Measurements from ENCODE around the gene SORCS2. TPM values are rescaled to one million over a fixed set of nuclear protein-coding genes. Genes with fewer than 3 reads are reported as not detected.

Gene SORCS2
- total RNA-seq, 1 experiment from 2014 or later, result 0.15 TPM

DNA sequence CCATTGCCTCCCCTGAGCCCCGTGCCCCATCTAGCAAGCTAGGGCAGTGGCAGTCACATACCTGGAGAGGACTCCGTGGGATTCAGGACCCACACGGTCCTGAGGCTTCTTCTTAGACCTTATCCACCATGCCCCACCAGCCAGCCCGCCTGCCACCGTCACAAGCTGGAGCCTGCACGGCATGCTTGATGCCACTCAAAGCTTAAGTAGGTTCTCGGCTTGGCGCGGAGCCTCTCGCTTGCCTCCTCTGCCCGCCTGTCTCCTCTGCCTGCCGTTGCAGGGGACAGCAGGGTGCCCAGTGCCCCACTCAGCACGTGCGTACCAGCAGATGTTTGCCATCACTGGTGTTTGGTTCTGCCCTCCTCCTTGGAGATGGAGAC lies 228.3 kb downstream of the SORCS2 start:
- DNase-seq (ENCODE audit: low read depth, low spot score) (no peak), ATAC-seq (no peak)
- in situ Hi-C loops (cut with HindIII; ENCODE audit: low pct_unique_long_range_greater_than_20kb, low sequenced_read_pairs), result no loop called here
- Histone ChIP-seq H3K27me3 (ENCODE audit: control insufficient read depth, insufficient read depth, low read length) (no peaks in the 10 kb centered on the region), H3K36me3 (ENCODE audit: control insufficient read depth, insufficient read depth, low read length) (no peaks in the 10 kb centered on the region), H3K9me3 (ENCODE audit: control insufficient read depth, insufficient read depth, low read depth, low read length) (no peaks in the 10 kb centered on the region), H3K27ac (ENCODE audit: low read length) (no peak overlapping the region), H3K4me1 (ENCODE audit: control insufficient read depth, insufficient read depth, low read length) (no peaks in the 10 kb centered on the region), H3K4me3 (ENCODE audit: low read depth in 2 of 2, low read length in 2 of 2) (no peak overlapping the region)
- BruUV-seq (replicated peaks), result no TSS peak
- CTCF ChIA-PET, result no interaction called here
- intact Hi-C loops (cut with micrococcal nuclease; ENCODE audit: unreplicated experiment), result no loop called here
- POLR2A ChIA-PET, result no interaction called here
- no peak for TF ChIP-seq TCF7L2 (IDR thresholded peaks at IDR 0.05; ENCODE audit: low read depth, low read length)

DNA sequence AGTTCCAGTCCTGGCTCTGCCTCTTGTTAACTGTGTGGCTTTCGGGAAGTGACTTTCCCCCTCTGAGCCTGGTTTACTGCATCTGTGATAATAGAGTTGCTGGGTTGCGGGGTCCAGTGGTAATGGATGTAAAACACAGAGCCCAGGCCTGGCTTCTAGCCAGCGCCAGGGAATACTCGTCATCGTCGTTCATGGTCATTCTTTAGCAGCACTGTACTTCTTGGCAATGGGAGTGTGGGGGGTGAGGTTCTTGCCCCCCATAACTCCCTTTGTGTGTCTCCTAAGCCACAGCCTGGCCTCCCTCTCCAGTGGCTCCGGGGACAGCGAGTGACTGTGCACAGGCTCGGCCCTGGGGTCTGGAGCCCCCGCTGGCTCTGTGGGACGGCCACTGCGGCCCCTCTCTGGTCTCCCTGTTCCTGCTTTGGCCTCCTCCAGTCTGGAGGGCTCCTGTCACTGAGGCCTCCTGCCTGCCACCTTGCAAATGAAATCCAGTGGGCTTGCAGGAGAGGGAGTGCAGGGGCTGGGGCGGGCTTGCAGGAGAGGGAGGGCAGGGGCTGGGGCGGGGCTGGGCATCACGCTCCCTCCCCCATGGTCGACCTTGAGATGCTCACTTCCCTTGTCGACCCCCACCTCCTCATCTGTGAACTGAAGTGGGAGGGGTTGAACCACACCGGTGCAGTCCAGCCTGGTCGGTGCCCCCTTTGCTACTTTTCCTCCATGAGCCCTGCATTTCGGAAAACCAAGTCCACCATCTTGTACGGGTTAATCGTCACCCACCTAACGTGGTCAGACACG lies 229.2 kb downstream of the SORCS2 start:
- no peaks in the 10 kb centered on the region for H3K27me3 ChIP-seq (ENCODE audit: control insufficient read depth, insufficient read depth, low read length)
- in situ Hi-C loops (cut with HindIII; ENCODE audit: low pct_unique_long_range_greater_than_20kb, low sequenced_read_pairs), result no loop called here
- ChIA-PET CTCF (no interaction called here), POLR2A (no interaction called here)
- TF ChIP-seq, protein P1, sequence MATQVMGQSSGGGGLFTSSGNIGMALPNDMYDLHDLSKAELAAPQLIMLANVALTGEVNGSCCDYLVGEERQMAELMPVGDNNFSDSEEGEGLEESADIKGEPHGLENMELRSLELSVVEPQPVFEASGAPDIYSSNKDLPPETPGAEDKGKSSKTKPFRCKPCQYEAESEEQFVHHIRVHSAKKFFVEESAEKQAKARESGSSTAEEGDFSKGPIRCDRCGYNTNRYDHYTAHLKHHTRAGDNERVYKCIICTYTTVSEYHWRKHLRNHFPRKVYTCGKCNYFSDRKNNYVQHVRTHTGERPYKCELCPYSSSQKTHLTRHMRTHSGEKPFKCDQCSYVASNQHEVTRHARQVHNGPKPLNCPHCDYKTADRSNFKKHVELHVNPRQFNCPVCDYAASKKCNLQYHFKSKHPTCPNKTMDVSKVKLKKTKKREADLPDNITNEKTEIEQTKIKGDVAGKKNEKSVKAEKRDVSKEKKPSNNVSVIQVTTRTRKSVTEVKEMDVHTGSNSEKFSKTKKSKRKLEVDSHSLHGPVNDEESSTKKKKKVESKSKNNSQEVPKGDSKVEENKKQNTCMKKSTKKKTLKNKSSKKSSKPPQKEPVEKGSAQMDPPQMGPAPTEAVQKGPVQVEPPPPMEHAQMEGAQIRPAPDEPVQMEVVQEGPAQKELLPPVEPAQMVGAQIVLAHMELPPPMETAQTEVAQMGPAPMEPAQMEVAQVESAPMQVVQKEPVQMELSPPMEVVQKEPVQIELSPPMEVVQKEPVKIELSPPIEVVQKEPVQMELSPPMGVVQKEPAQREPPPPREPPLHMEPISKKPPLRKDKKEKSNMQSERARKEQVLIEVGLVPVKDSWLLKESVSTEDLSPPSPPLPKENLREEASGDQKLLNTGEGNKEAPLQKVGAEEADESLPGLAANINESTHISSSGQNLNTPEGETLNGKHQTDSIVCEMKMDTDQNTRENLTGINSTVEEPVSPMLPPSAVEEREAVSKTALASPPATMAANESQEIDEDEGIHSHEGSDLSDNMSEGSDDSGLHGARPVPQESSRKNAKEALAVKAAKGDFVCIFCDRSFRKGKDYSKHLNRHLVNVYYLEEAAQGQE (IDR thresholded peaks at IDR 0.05; ENCODE audit: insufficient read depth in 1 of 2, low read depth in 2 of 2, low read length in 1 of 2), result no peak
- TF ChIP-seq TCF7L2 (IDR thresholded peaks at IDR 0.05; ENCODE audit: low read depth, low read length), result no peak
- TF ChIP-seq, protein P2, sequence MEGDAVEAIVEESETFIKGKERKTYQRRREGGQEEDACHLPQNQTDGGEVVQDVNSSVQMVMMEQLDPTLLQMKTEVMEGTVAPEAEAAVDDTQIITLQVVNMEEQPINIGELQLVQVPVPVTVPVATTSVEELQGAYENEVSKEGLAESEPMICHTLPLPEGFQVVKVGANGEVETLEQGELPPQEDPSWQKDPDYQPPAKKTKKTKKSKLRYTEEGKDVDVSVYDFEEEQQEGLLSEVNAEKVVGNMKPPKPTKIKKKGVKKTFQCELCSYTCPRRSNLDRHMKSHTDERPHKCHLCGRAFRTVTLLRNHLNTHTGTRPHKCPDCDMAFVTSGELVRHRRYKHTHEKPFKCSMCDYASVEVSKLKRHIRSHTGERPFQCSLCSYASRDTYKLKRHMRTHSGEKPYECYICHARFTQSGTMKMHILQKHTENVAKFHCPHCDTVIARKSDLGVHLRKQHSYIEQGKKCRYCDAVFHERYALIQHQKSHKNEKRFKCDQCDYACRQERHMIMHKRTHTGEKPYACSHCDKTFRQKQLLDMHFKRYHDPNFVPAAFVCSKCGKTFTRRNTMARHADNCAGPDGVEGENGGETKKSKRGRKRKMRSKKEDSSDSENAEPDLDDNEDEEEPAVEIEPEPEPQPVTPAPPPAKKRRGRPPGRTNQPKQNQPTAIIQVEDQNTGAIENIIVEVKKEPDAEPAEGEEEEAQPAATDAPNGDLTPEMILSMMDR (IDR thresholded peaks at IDR 0.05), result no peak
- TF ChIP-seq POLR2AphosphoS5 (IDR thresholded peaks at IDR 0.05; ENCODE audit: low read depth, low read length), result no peak
- H3K36me3 ChIP-seq (ENCODE audit: control insufficient read depth, insufficient read depth, low read length), result no peaks in the 10 kb centered on the region
- ATAC-seq, result no peak
- no peaks in the 10 kb centered on the region for H3K4me1 ChIP-seq (ENCODE audit: control insufficient read depth, insufficient read depth, low read length)
- BruUV-seq (replicated peaks), result no TSS peak
- intact Hi-C loops (cut with micrococcal nuclease; ENCODE audit: unreplicated experiment), result no loop called here
- H3K4me3 ChIP-seq (ENCODE audit: low read depth in 2 of 2, low read length in 2 of 2), result no peak overlapping the region
- no peak for DNase-seq (ENCODE audit: low read depth, low spot score)
- no peaks in the 10 kb centered on the region for H3K9me3 ChIP-seq (ENCODE audit: control insufficient read depth, insufficient read depth, low read depth, low read length)
- no peak overlapping the region for H3K27ac ChIP-seq (ENCODE audit: low read length)

DNA sequence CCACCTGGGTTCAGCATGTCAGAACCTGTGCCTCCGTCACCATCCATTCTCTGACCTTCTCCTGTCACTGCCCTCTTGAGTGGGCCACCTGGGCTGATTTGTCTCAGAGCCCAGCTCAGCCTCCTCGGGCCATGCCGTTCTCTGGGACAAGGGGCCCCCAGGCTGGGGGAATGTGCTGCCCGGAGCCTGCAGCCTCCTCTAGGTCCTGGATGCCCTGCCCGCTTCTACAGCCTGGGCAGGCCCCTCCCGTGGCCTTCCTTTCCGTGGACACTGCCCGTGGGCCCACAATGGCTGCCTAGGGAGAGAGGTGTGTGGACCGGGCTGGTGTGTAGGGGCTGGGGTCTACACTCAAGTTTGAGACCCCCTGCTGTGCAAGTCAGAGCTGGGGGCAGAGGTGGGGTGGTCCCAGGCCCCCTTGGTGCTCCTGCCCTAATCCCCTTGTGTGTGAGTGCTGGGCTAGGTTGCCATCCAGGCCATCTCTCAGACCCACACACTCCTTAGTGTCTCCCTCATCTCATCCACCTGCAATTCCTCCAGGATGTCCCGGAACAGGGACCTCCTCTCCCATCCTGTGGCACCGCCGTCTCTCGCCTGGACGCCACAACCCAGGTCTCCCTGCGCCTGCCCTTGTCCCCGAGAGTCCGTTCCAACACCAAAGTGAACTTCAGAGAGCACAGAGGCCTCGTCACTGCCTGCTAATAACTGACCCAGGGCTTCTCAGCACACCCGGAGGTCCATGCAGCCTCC lies 230.0 kb downstream of the SORCS2 start:
- Histone ChIP-seq H3K4me3 (ENCODE audit: low read depth in 2 of 2, low read length in 2 of 2) (no peak overlapping the region), H3K27me3 (ENCODE audit: control insufficient read depth, insufficient read depth, low read length) (no peaks in the 10 kb centered on the region), H3K9me3 (ENCODE audit: control insufficient read depth, insufficient read depth, low read depth, low read length) (no peaks in the 10 kb centered on the region), H3K27ac (ENCODE audit: low read length) (no peak overlapping the region), H3K36me3 (ENCODE audit: control insufficient read depth, insufficient read depth, low read length) (no peaks in the 10 kb centered on the region), H3K4me1 (ENCODE audit: control insufficient read depth, insufficient read depth, low read length) (no peaks in the 10 kb centered on the region)
- ChIA-PET POLR2A (no interaction called here), CTCF (no interaction called here)
- TF ChIP-seq, protein P1 (IDR thresholded peaks at IDR 0.05; ENCODE audit: insufficient read depth in 1 of 2, low read depth in 2 of 2, low read length in 1 of 2), result no peak
- TF ChIP-seq TCF7L2 (IDR thresholded peaks at IDR 0.05; ENCODE audit: low read depth, low read length) (no peak), POLR2AphosphoS5 (IDR thresholded peaks at IDR 0.05; ENCODE audit: low read depth, low read length) (no peak), SIN3A (IDR thresholded peaks at IDR 0.05; ENCODE audit: borderline replicate concordance, insufficient read depth, low read depth, low read length) (no peak)
- TF ChIP-seq, protein P2 (IDR thresholded peaks at IDR 0.05), result no peak
- DNase-seq (ENCODE audit: low read depth, low spot score) (no peak), ATAC-seq (no peak)
- BruUV-seq (replicated peaks), result no TSS peak
- intact Hi-C loops (cut with micrococcal nuclease; ENCODE audit: unreplicated experiment), result no loop called here
- in situ Hi-C loops (cut with HindIII; ENCODE audit: low pct_unique_long_range_greater_than_20kb, low sequenced_read_pairs), result no loop called here

All from Panc1 (cell line).